WTC11 (cell line): Measurements from ENCODE around the gene FAM174B. TPM values are rescaled to one million over a fixed set of nuclear protein-coding genes. Genes with fewer than 3 reads are reported as not detected.

Source experiments
- ATAC-seq: fragments of 200-7000 bp; cut with Tn5 transposase; 2 replicates; pipeline ENCODE4 v1.10.0; 2021; ENCODE audit warnings: mild to moderate bottlenecking, moderate library complexity
- CTCF ChIA-PET: fragments of 300-600 bp; sonication (Branson Sonifier 250); formaldehyde crosslinking; loops from one replicate; lab custom pipeline; 2021; ENCODE audit warnings: antibody characterized with exemption; lab: Charles Lee
- POLR2A ChIA-PET: fragments of 350-600 bp; sonication (Branson Sonifier 250); formaldehyde crosslinking; loops from one replicate; lab custom pipeline; 2021; ENCODE audit warnings: antibody characterized with exemption; lab: Charles Lee
- DNase-seq: peaks from one replicate; pipeline ENCODE4 v3.0.0; 2021; ENCODE audit warnings: low spot score
- H3K27ac Mint-ChIP-seq: 2 replicates; pipeline ENCODE4 v1.8.0; 2021; ENCODE audit warnings: mixed read lengths
- H3K27me3 Mint-ChIP-seq: 2 replicates; pipeline ENCODE4 v1.8.0; 2021; ENCODE audit warnings: low read depth, mild to moderate bottlenecking, moderate library complexity, mixed read lengths
- H3K36me3 Mint-ChIP-seq: 2 replicates; pipeline ENCODE4 v1.8.0; 2021; ENCODE audit warnings: mixed read lengths
- H3K4me1 Mint-ChIP-seq: 2 replicates; pipeline ENCODE4 v1.8.0; 2022; ENCODE audit warnings: mixed read lengths
- H3K4me3 Mint-ChIP-seq: 2 replicates; pipeline ENCODE4 v1.8.0; 2021; ENCODE audit warnings: mild to moderate bottlenecking, moderate library complexity, mixed read lengths
- H3K9me3 Mint-ChIP-seq: 2 replicates; pipeline ENCODE4 v1.8.0; 2021; ENCODE audit warnings: mixed read lengths
- CREM ChIP-seq: sonication (generic); formaldehyde crosslinking; IDR thresholded peaks from 2 replicates; pipeline ENCODE4 v1.8.1; 2022; ENCODE audit warnings: mild to moderate bottlenecking, missing genetic modification reagents, moderate library complexity
- CTCF ChIP-seq: fragments of 200-600 bp; IDR thresholded peaks from 2 replicates; pipeline ENCODE4 v1.8.0; 2022; ENCODE audit warnings: antibody characterized with exemption
- E2F5 ChIP-seq: sonication (generic); formaldehyde crosslinking; IDR thresholded peaks from 2 replicates; pipeline ENCODE4 v1.8.1; 2022; ENCODE audit warnings: mild to moderate bottlenecking, moderate library complexity, missing genetic modification reagents
- ESRRA ChIP-seq: sonication (generic); formaldehyde crosslinking; IDR thresholded peaks from 2 replicates; pipeline ENCODE4 v1.8.1; 2022; ENCODE audit warnings: mild to moderate bottlenecking, missing genetic modification reagents, borderline replicate concordance
- FOXP4 ChIP-seq: sonication (generic); formaldehyde crosslinking; IDR thresholded peaks from 2 replicates; pipeline ENCODE4 v1.8.0; 2022; ENCODE audit warnings: mild to moderate bottlenecking, missing genetic modification reagents
- GABPB1 ChIP-seq: sonication (generic); formaldehyde crosslinking; IDR thresholded peaks from 2 replicates; pipeline ENCODE4 v1.8.1; 2023; ENCODE audit warnings: mild to moderate bottlenecking, missing genetic modification reagents
- NR1H2 ChIP-seq: sonication (generic); formaldehyde crosslinking; IDR thresholded peaks from 2 replicates; pipeline ENCODE4 v1.9.0; 2021; ENCODE audit warnings: mild to moderate bottlenecking, moderate library complexity, missing genetic modification reagents
- OVOL2 ChIP-seq: fragments of 250-450 bp; sonication (Bioruptor Pico); IDR thresholded peaks from 2 replicates; pipeline ENCODE4 v1.9.0; 2021; ENCODE audit warnings: mild to moderate bottlenecking, borderline replicate concordance
- RORB ChIP-seq: fragments of 250-450 bp; sonication (Bioruptor Pico); IDR thresholded peaks from 2 replicates; pipeline ENCODE4 v1.9.0; 2021; ENCODE audit warnings: mild to moderate bottlenecking
- SMAD3 ChIP-seq: sonication (generic); formaldehyde crosslinking; IDR thresholded peaks from 2 replicates; pipeline ENCODE4 v1.8.0; 2022; ENCODE audit warnings: missing genetic modification reagents, mild to moderate bottlenecking, borderline replicate concordance
- TP53 ChIP-seq: sonication (generic); formaldehyde crosslinking; IDR thresholded peaks from 2 replicates; pipeline ENCODE4 v1.8.1; 2023; ENCODE audit warnings: mild to moderate bottlenecking, missing genetic modification reagents
- ZNF121 ChIP-seq: sonication (generic); formaldehyde crosslinking; IDR thresholded peaks from 2 replicates; pipeline ENCODE4 v1.8.0; 2023; ENCODE audit warnings: missing genetic modification reagents
- ZNF219 ChIP-seq: sonication (generic); formaldehyde crosslinking; IDR thresholded peaks from 2 replicates; pipeline ENCODE4 v1.8.0; 2023; ENCODE audit warnings: missing genetic modification reagents, mild to moderate bottlenecking, borderline replicate concordance
- ZNF263 ChIP-seq: sonication (generic); formaldehyde crosslinking; IDR thresholded peaks from 2 replicates; pipeline ENCODE4 v1.8.1; 2022; ENCODE audit warnings: low read depth, mild to moderate bottlenecking, moderate library complexity, missing genetic modification reagents
- ZNF423 ChIP-seq: fragments of 250-450 bp; sonication (Bioruptor Pico); IDR thresholded peaks from 2 replicates; pipeline ENCODE4 v2.1.2; 2022; ENCODE audit warnings: mild to moderate bottlenecking, moderate library complexity
- ZNF425 ChIP-seq: fragments of 250-450 bp; sonication (Bioruptor Pico); conservative IDR thresholded peaks from 2 replicates; pipeline ENCODE4 v1.9.0; 2021; ENCODE audit warnings: mild to moderate bottlenecking
- total RNA-seq: library from RNA; stranded (reverse); gene quantifications from 3 replicates; pipeline ENCODE4 v1.2.3, GENCODE V29; 2021
- TF ChIP-seq, protein P1 (sequence below): fragments of 250-450 bp; sonication (Bioruptor Pico); IDR thresholded peaks from 2 replicates; pipeline ENCODE4 v2.1.2; 2022; ENCODE audit warnings: mild to moderate bottlenecking, moderate library complexity

FAM174B gene
- total RNA-seq, 1 experiment from 2014 or later: 22.1 TPM

DNA sequence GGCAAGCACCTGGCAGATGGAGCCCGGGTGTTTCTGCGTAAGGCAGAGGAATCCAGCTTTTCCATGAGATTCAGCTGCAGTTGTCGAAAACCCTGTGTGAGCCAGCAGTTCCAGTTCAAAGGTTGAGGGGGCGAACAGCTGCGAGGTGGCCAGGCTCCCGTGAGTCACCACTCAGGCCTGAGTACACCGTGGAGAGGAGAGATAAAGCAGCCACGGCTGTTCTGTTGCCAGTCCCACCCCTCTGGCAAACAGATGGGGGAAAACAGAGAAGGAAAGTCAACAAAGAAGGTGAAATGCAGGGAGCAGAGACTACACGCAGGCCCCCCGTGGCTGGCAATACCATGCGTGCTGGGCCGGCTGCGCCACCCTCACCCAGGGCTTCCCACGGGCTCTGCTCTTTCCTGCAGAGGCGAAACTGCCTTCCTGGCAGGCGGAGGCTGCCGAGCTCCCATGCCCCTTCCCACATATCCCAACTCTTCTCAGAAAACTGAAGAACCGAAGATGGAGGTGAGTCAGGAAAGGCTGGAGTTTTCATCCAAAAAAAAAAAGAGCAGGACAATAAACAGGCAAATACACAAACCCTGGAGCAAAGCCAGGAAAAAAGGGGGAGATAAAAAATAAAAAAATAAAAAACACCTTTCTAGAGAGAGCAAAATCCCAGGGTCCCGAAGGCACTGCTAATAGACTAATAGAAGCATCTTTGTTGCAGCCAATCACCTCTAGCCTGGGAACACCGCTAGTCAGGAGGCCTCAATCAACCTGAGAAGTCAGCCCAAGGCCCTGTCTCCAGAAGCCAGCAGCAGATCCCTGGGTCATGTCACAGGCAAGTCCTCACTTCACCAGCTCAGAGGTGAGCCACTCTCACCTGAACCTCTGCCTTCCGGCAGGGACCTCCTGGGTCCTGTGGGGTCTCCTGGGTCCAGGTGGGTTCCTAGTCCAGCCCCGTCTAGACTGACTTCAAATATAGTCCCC is 37.7 kb downstream of the FAM174B start:
- TF ChIP-seq GABPB1 (CRISPR knock-in tag) (peak; percentile 57; the same call in 1 of the 2 replicates), ZNF423 (no peak)
- H3K9me3 Mint-ChIP-seq: no peaks in the 10 kb centered on the region
- no peak for ATAC-seq
- no peaks in the 10 kb centered on the region for H3K27me3 Mint-ChIP-seq
- H3K27ac Mint-ChIP-seq: peak overlapping the region; percentile 89
- no peaks in the 10 kb centered on the region; the same call in 1 of the 2 replicates for H3K36me3 Mint-ChIP-seq
- H3K4me3 Mint-ChIP-seq: no peak overlapping the region
- DNase-seq: no peak
- POLR2A ChIA-PET: no interaction called here
- CTCF ChIA-PET: interaction anchor here (0.9 kb wide), 1 partner anchor 97 kb away, joined by 3 read pairs; no protein-coding TSS in a partner anchor
- H3K4me1 Mint-ChIP-seq: peaks cover 18% of the 10 kb centered on the region

DNA sequence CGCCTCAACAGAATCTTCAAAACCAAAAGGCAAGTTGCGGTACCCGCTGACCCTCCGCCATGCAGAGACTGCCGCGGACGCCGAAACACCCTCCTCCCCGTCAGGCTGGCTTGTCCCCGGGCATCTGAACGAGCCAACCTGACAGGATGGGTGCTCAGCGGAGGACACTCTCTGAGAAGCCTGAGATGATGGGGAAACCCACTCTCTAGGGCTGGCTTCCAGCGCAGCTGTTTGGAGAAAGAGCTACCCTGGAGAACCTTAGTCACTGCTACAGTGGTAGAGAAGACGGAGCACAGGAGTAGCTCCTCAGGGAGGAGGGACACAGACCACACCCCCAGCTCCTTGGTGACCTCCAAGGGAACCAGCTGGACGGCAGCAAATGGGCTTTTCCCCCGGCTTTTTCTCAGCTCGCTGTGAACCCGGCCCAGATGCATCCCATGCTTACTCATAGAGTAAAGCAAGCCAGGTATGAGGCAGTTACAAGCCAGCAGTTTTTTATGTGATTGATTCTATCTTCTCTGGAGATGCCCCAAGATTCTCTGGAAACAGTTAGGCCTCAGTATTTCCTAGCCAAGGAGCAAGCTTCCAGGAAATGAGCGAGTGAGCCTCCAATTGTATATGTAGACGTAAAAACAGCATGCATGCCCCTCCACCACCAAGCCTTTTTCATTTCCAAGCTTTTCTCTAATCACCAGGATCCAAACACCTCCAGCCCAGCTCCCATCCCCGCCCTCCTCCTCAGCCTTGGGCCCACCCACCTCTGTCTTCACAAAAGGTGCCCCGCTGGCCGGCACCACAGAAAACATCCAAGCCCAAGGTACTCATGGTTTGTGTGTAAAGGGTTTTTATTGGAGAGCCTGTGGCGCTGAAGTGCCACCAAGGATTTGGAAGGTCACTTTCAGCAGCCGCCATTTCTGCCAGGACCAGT is 38.7 kb downstream of the FAM174B start:
- DNase-seq (no peak), ATAC-seq (peak; percentile 36)
- no peak overlapping the region for H3K4me3 Mint-ChIP-seq
- H3K4me1 Mint-ChIP-seq: peaks cover 18% of the 10 kb centered on the region
- H3K27ac Mint-ChIP-seq: peak overlapping the region; percentile 89
- H3K27me3 Mint-ChIP-seq: no peaks in the 10 kb centered on the region
- no peaks in the 10 kb centered on the region; the same call in 1 of the 2 replicates for H3K36me3 Mint-ChIP-seq
- TF ChIP-seq ZNF219 (no peak), ZNF263 (CRISPR knock-in tag) (0 out of 2 replicates have a peak, but pooled peaks have one; percentile 29)
- POLR2A ChIA-PET: no interaction called here
- CTCF ChIA-PET: interaction anchor here (0.9 kb wide), 1 partner anchor 98 kb away, joined by 3 read pairs; no protein-coding TSS in a partner anchor
- no peaks in the 10 kb centered on the region for H3K9me3 Mint-ChIP-seq

DNA sequence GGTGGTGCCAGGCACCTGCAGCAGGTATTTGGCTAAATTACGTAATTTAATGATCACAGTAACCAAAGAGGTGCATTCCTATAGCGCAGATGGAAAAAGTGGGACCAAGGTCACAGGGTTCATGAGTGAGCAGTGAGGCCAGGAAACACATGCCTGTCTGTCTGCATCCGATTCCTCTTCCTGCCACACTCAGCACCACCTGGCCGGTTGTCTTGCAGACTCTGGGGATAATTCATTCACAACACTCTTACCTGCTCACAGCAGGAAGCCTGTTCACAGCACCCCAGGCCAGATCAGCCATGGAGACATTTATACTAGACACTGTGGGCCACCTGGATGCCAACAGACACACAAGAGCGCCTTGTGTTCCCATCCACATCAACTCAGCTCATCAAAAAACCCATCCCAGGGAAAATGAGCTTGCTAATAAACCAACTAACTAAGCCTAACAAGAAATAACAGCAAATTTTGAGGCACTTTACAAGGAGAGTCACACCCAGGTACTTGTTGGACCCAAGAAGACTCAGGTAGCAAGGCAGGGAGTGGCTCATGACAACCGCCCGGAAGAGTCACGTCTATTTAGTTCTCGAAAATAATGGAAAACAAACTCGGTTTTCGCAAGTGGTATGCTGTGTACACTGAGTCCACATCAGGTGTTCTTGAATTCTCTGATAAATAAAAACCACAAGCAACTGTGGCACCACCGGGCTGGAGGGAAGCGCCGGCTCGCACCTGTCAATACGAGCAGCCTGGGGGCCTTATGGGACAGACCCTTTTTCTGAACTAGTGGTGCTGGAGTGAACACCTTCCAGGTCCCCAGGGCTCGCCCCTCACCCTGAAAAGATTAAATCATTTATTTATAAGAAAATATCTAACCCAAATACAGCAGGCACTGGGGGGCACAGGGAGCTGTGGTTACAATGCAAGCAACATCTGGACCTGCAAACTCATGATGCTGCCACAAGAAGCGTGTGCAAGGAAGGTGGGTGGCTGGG is 40.5 kb downstream of the FAM174B start:
- DNase-seq (no peak), ATAC-seq (no peak)
- no peaks in the 10 kb centered on the region for H3K27me3 Mint-ChIP-seq
- ChIA-PET POLR2A (no interaction called here), CTCF (interaction anchor here (1.4 kb wide), 1 partner anchor 100 kb away, joined by 4 read pairs; no protein-coding TSS in a partner anchor)
- no peak overlapping the region for H3K27ac Mint-ChIP-seq
- no peaks in the 10 kb centered on the region; the same call in 1 of the 2 replicates for H3K36me3 Mint-ChIP-seq
- no peaks in the 10 kb centered on the region for H3K9me3 Mint-ChIP-seq
- TF ChIP-seq OVOL2 (no peak), ZNF423 (no peak), ZNF121 (CRISPR knock-in tag) (no peak), ESRRA (CRISPR knock-in tag) (no peak), CTCF (no peak), SMAD3 (CRISPR knock-in tag) (no peak), NR1H2 (CRISPR knock-in tag) (no peak), E2F5 (CRISPR knock-in tag) (no peak), CREM (no peak), FOXP4 (CRISPR knock-in tag) (no peak), TP53 (CRISPR knock-in tag) (no peak), RORB (CRISPR knock-in tag) (no peak), ZNF425 (CRISPR knock-in tag) (no peak)
- TF ChIP-seq, protein P1, sequence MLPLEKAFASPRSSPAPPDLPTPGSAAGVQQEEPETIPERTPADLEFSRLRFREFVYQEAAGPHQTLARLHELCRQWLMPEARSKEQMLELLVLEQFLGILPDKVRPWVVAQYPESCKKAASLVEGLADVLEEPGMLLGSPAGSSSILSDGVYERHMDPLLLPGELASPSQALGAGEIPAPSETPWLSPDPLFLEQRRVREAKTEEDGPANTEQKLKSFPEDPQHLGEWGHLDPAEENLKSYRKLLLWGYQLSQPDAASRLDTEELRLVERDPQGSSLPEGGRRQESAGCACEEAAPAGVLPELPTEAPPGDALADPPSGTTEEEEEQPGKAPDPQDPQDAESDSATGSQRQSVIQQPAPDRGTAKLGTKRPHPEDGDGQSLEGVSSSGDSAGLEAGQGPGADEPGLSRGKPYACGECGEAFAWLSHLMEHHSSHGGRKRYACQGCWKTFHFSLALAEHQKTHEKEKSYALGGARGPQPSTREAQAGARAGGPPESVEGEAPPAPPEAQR (CRISPR knock-in tag): no peak
- H3K4me1 Mint-ChIP-seq: peaks cover 18% of the 10 kb centered on the region
- H3K4me3 Mint-ChIP-seq: no peak overlapping the region
